ENCODE measurements around the gene PAPOLA. TPM values are rescaled to one million over a fixed set of nuclear protein-coding genes. Genes with fewer than 3 reads are reported as not detected.

Gene PAPOLA
- polyA plus RNA-seq, 2 of the 4 experiments (the other 2 are of a cell fraction), result 105 to 273 TPM

- Histone ChIP-seq H3K27ac (no peak overlapping the region), H3K4me1 (peaks cover 78% of the 10 kb centered on the region), H3K4me3 (no peak overlapping the region), H3K4me2 (peak overlapping the region; percentile 50), H3K9me3 (no peaks in the 10 kb centered on the region)
- no peak for TF ChIP-seq ZNF302 (CRISPR knock-in tag; IDR thresholded peaks at IDR 0.05)
- TF ChIP-seq RAD21 (conservative IDR thresholded peaks at IDR 0.05 in 1 of 2, IDR thresholded peaks at IDR 0.05 in 1 of 2), result no peak
- TF ChIP-seq CEBPB (IDR thresholded peaks at IDR 0.05), result no peak
- no peak for TF ChIP-seq FOSB (CRISPR knock-in tag; IDR thresholded peaks at IDR 0.05)
- TF ChIP-seq, protein P1, sequence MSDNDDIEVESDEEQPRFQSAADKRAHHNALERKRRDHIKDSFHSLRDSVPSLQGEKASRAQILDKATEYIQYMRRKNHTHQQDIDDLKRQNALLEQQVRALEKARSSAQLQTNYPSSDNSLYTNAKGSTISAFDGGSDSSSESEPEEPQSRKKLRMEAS (IDR thresholded peaks at IDR 0.05), result no peak
- no peak for TF ChIP-seq KDM1A (IDR thresholded peaks at IDR 0.05; ENCODE audit: low read depth)
- TF ChIP-seq HOXB5 (CRISPR knock-in tag; IDR thresholded peaks at IDR 0.05), result no peak
- TF ChIP-seq ZC3H11A (IDR thresholded peaks at IDR 0.05), result no peak
- TF ChIP-seq MYC (IDR thresholded peaks at IDR 0.05; ENCODE audit: borderline replicate concordance, low read length), result no peak
- TF ChIP-seq, protein P2, sequence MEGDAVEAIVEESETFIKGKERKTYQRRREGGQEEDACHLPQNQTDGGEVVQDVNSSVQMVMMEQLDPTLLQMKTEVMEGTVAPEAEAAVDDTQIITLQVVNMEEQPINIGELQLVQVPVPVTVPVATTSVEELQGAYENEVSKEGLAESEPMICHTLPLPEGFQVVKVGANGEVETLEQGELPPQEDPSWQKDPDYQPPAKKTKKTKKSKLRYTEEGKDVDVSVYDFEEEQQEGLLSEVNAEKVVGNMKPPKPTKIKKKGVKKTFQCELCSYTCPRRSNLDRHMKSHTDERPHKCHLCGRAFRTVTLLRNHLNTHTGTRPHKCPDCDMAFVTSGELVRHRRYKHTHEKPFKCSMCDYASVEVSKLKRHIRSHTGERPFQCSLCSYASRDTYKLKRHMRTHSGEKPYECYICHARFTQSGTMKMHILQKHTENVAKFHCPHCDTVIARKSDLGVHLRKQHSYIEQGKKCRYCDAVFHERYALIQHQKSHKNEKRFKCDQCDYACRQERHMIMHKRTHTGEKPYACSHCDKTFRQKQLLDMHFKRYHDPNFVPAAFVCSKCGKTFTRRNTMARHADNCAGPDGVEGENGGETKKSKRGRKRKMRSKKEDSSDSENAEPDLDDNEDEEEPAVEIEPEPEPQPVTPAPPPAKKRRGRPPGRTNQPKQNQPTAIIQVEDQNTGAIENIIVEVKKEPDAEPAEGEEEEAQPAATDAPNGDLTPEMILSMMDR (IDR thresholded peaks at IDR 0.05), result no peak
- TF ChIP-seq HEYL (CRISPR knock-in tag; IDR thresholded peaks at IDR 0.05), result no peak
- no peak for TF ChIP-seq MAFK (IDR thresholded peaks at IDR 0.05; ENCODE audit: partially characterized antibody)
- TF ChIP-seq BCL3 (IDR thresholded peaks at IDR 0.05), result no peak
- no peak for TF ChIP-seq SREBF2 (IDR thresholded peaks at IDR 0.05)
- FAIRE-seq (no peak), ATAC-seq (no peak), DNase-seq (ENCODE audit: low read depth in 1 of 2, low spot score in 1 of 2) (no peak)
- WGBS (ENCODE audit: missing lambda C conversion rate), result 90% methylated on average over 7 of the region's 7 CpGs
- POLR2A ChIA-PET, result no interaction called here
- CTCF ChIA-PET, result no interaction called here
Observed at GRCh38 chr14:96511146-96511545, 9.0 kb downstream of the PAPOLA start.

DNA sequence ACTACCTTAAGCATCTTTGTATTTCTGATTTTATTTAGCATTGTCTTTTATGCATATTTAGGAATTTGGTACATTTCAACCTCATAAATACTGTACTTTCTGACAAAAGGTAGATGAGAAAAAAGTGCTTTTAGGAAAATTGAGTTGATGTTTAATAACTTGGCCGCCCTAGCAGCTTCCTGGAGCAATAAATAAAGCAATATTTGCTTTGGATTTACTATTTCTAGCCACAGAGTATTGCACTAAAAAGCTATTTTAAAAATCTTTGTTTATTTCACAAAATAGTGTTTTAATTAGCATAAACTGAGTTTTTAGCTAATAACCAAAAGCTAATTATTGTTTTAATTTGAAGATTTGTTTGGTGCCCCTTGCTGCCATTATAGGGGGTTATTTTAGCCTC, 9.5 kb downstream of the PAPOLA start:
- CTCF ChIA-PET, result interaction anchor here (0.6 kb wide), 1 partner anchor 55 kb away, joined by 3 read pairs; no protein-coding TSS in a partner anchor
- WGBS (ENCODE audit: missing lambda C conversion rate), result 36% methylated on average over 1 of the region's 1 CpG

DNA sequence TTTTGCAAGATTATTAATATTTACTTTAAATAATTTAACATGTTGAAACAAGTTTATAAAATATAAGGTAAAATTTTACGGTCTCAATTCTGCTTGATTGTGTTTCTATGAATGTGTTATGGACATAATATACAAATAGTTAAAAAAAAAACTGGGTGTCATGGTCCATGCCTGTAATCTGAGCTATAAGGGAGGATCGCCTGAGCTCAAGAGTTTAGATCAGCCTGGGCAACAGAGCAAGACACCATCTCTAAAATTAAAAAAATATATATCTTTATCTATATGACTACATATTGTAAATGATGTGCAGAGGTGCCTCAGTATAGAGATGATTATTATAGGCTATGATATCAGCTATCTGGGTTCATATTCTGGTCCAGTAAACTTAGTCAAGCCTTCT, 9.9 kb downstream of the PAPOLA start:
- CTCF ChIA-PET, result interaction anchor here (0.6 kb wide), 1 partner anchor 56 kb away, joined by 3 read pairs; no protein-coding TSS in a partner anchor
- no peak for FAIRE-seq

More for the DNA sequence above, 9.5 kb downstream of the PAPOLA start:
- FAIRE-seq (no peak), ATAC-seq (no peak), DNase-seq (ENCODE audit: low read depth in 1 of 2, low spot score in 1 of 2) (no peak)
- POLR2A ChIA-PET, result no interaction called here
- Histone ChIP-seq H3K4me3 (no peak overlapping the region), H3K9me3 (no peaks in the 10 kb centered on the region), H3K27ac (no peak overlapping the region), H3K4me2 (peak overlapping the region; percentile 50), H3K4me1 (peaks cover 81% of the 10 kb centered on the region)
- TF ChIP-seq EHMT2 (IDR thresholded peaks at IDR 0.05; ENCODE audit: low read depth), result no peak
- TF ChIP-seq ZC3H11A (IDR thresholded peaks at IDR 0.05), result no peak
- no peak for TF ChIP-seq EHF (CRISPR knock-in tag; IDR thresholded peaks at IDR 0.05)

More for the DNA sequence above, 9.9 kb downstream of the PAPOLA start:
- Histone ChIP-seq H3K4me1 (peaks cover 79% of the 10 kb centered on the region), H3K4me3 (no peak overlapping the region), H3K27ac (no peak overlapping the region), H3K9me3 (no peaks in the 10 kb centered on the region), H3K4me2 (peak overlapping the region; percentile 50)
- TF ChIP-seq KDM1A (IDR thresholded peaks at IDR 0.05; ENCODE audit: low read depth) (no peak), RCOR1 (IDR thresholded peaks at IDR 0.05; ENCODE audit: low read depth, low read length) (no peak), NFE2L2 (conservative IDR thresholded peaks at IDR 0.05; ENCODE audit: low read length) (no peak), EHF (CRISPR knock-in tag; IDR thresholded peaks at IDR 0.05) (no peak), POLR2AphosphoS2 (conservative IDR thresholded peaks at IDR 0.05; ENCODE audit: low read length) (no peak)
- TF ChIP-seq, protein P2 (IDR thresholded peaks at IDR 0.05), result no peak
- TF ChIP-seq, protein P3, sequence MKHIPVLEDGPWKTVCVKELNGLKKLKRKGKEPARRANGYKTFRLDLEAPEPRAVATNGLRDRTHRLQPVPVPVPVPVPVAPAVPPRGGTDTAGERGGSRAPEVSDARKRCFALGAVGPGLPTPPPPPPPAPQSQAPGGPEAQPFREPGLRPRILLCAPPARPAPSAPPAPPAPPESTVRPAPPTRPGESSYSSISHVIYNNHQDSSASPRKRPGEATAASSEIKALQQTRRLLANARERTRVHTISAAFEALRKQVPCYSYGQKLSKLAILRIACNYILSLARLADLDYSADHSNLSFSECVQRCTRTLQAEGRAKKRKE (CRISPR knock-in tag; IDR thresholded peaks at IDR 0.05; ENCODE audit: low read depth), result no peak
- POLR2A ChIA-PET, result no interaction called here
- 75% methylated on average over 2 of the region's 2 CpGs for WGBS (ENCODE audit: missing lambda C conversion rate)
- ATAC-seq, result no peak
- DNase-seq (ENCODE audit: low read depth in 1 of 2, low spot score in 1 of 2), result no peak
